Esophagus muscularis mucosa (tissue), 4 donors: Measurements from ENCODE around the gene ZNF765. TPM values are rescaled to one million over a fixed set of nuclear protein-coding genes. Genes with fewer than 3 reads are reported as not detected.
"Not testable (repeated sequence)": the region's sequence is repeated elsewhere in the genome, so short reads cannot be mapped to it uniquely, and the experiment has no call there.

Source experiments
- DNase-seq: peaks from one replicate; pipeline ENCODE4 v3.0.0-alpha.2; 2017; ENCODE audit errors: extremely low spot score
- H3K27ac ChIP-seq, 4 donors: fragments of 200-600 bp; sonication (generic); replicated peaks in 1 of 4; 1 replicate in 3 of 4; 2 replicates in 1 of 4; pipeline ENCODE4 v1.5.1; 2016 to 2019; ENCODE audit warnings: mild to moderate bottlenecking in 1 of 4
- H3K27me3 ChIP-seq, 4 donors: fragments of 200-600 bp; sonication (generic); one replicate each; pipeline versions ENCODE4 v1.5.1 to v1.6.0; 2016 to 2019
- H3K36me3 ChIP-seq, 4 donors: fragments of 200-600 bp; sonication (generic); one replicate each; pipeline ENCODE4 v1.5.1; 2016 to 2019
- H3K4me1 ChIP-seq, 4 donors: fragments of 200-600 bp; sonication (generic); one replicate each; pipeline ENCODE4 v1.5.1; 2016 to 2019
- H3K4me3 ChIP-seq, 4 donors: fragments of 200-600 bp; sonication (generic); 1 replicate in 2 of 4; 2 replicates in 2 of 4; pipeline ENCODE4 v1.5.1; 2016 to 2019; ENCODE audit warnings: mild to moderate bottlenecking in 4 of 4, moderate library complexity in 1 of 4
- H3K9me3 ChIP-seq, 4 donors: fragments of 200-600 bp; sonication (generic); 1 replicate in 3 of 4; 2 replicates in 1 of 4; pipeline ENCODE4 v1.5.1; 2016 to 2019
- CTCF ChIP-seq, 3 experiments: fragments of 200-600 bp in 2 of 3; fragments of 450-650 bp in 1 of 3; sonication (generic) in 2 of 3; IDR thresholded peaks; one replicate each; pipeline ENCODE4 v1.5.1; 2017 to 2019; ENCODE audit warnings: antibody characterized with exemption in 3 of 3, mild to moderate bottlenecking in 2 of 3, moderate library complexity in 1 of 3
- EP300 ChIP-seq: sonication (generic); formaldehyde crosslinking; IDR thresholded peaks from one replicate; pipeline ENCODE4 v1.6.1; 2017; ENCODE audit warnings: antibody characterized with exemption
- POLR2A ChIP-seq: fragments of 450-650 bp; IDR thresholded peaks from one replicate; pipeline ENCODE4 v1.6.1; 2017; ENCODE audit warnings: antibody characterized with exemption, moderate library complexity, mild to moderate bottlenecking, low read depth
- POLR2AphosphoS5 ChIP-seq, 2 donors: sonication (generic); formaldehyde crosslinking; IDR thresholded peaks; one replicate each; pipeline ENCODE4 v1.6.1; 2017; ENCODE audit warnings: antibody characterized with exemption in 2 of 2
- WGBS: methylation state at CpG from one replicate; pipeline ENCODE4 v1.1.5; 2018; 5-methylcytosine and 5-hydroxymethylcytosine counted together
- intact Hi-C: fragments of 100-400 bp; cut with DNase I; formaldehyde crosslinking; loops from one replicate; pipeline ENCODE4 v1.15.1; 2023
- small RNA-seq, 3 donors: library from RNA; depleted of rRNA; stranded (forward); fragments of <200 nt; gene quantifications; one replicate each; pipeline ENCODE3, GENCODE V24; 2016
- total RNA-seq, 4 donors: library from RNA; depleted of rRNA; stranded (reverse); fragments of >200 nt; gene quantifications; one replicate each; pipeline versions ENCODE4 v1.1.0 to v1.2.1, GENCODE V29; 2016

The ZNF765 gene
- total RNA-seq, 4 donors from 2014 or later, result 7.1 to 12.5 (median 8.5) TPM

- intact Hi-C loops, result loop anchor here (5.0 to 10.0 kb wide), 2 partner anchors 35 to 273 kb away; partner anchors contain the start of genes ZNF665 and ZNF761
- Histone ChIP-seq H3K27me3 (peaks cover 0 to 29% (median 0%) of the 10 kb centered on the region in 4 donors), H3K27ac (peak within 1 kb of the TSS; percentile 70 to 84 (median 78)), H3K4me1 (peaks cover 11 to 29% (median 24%) of the 10 kb centered on the region in 4 donors), H3K36me3 (peaks cover 0 to 2% (median 0%) of the 10 kb centered on the region in 4 donors), H3K4me3 (peak within 1 kb of the TSS; percentile 68 to 82 (median 72)), H3K9me3 (no peaks in the 10 kb centered on the region)
- peak; percentile 99 for DNase-seq
- under 1% methylated on average over 39 of the region's 55 CpGs for WGBS
- TF ChIP-seq EP300, result no peak
- TF ChIP-seq POLR2AphosphoS5 (IDR thresholded peaks at IDR 0.05), result peak; percentile 82 to 83
- TF ChIP-seq POLR2A, result peak; percentile 37
Observed at GRCh38 chr19:53467485-53468262, 72.7 kb downstream of the ZNF765 start, which contains the start of gene ZNF813. ZNF813 (plus strand) TSS chr19:53467733; CDS start chr19:53483823, 16,090 bp downstream.

- intact Hi-C loops, result loop anchor here (5.0 to 10.0 kb wide), 2 partner anchors 36 to 274 kb away; partner anchors contain the start of genes ZNF665 and ZNF761
- H3K4me3 ChIP-seq, result peak overlapping the region; percentile 68 to 82 (median 72)
- H3K9me3 ChIP-seq, result not testable (repeated sequence)
Observed at GRCh38 chr19:53468628-53469027, 73.7 kb downstream of the ZNF765 start.

GRCh38 chr19:53471916-53472315 lies 77.0 kb downstream of the ZNF765 start:
- Histone ChIP-seq H3K4me1 (peaks cover 7 to 19% (median 12%) of the 10 kb centered on the region in 4 donors), H3K36me3 (peaks cover 0 to 32% (median 8%) of the 10 kb centered on the region in 4 donors), H3K4me3 (no peak overlapping the region), H3K27ac (no peak overlapping the region), H3K27me3 (no peaks in the 10 kb centered on the region), H3K9me3 (peaks cover 0 to 12% (median 4%) of the 10 kb centered on the region in 4 donors)
- DNase-seq, result no peak
- WGBS, result 87% methylated on average over 7 of the region's 7 CpGs
- TF ChIP-seq POLR2AphosphoS5 (IDR thresholded peaks at IDR 0.05) (no peak), POLR2A (no peak), CTCF (IDR thresholded peaks at IDR 0.05) (no peak), EP300 (no peak)
- intact Hi-C loops, result no loop called here

More at GRCh38 chr19:53468628-53469027, 73.7 kb downstream of the ZNF765 start:
- peaks cover 0 to 11% (median 0%) of the 10 kb centered on the region in 4 donors for H3K36me3 ChIP-seq
- not testable (repeated sequence) for H3K27ac ChIP-seq, DNase-seq
- peaks cover 0 to 20% (median 0%) of the 10 kb centered on the region in 4 donors for H3K27me3 ChIP-seq
- 41% methylated on average over 8 of the region's 8 CpGs for WGBS
- peaks cover 11 to 24% (median 19%) of the 10 kb centered on the region in 4 donors for H3K4me1 ChIP-seq

GRCh38 chr19:53474832-53475231 lies 79.9 kb downstream of the ZNF765 start:
- DNase-seq, H3K4me1 ChIP-seq, H3K4me3 ChIP-seq, H3K27me3 ChIP-seq, H3K27ac ChIP-seq, intact Hi-C loops: not testable (repeated sequence)
- Histone ChIP-seq H3K9me3 (peaks cover 0 to 35% (median 9%) of the 10 kb centered on the region in 4 donors), H3K36me3 (peaks cover 12 to 58% (median 26%) of the 10 kb centered on the region in 4 donors)
- 43% methylated on average over 1 of the region's 1 CpG for WGBS

- Histone ChIP-seq H3K9me3 (peaks cover 0 to 41% (median 16%) of the 10 kb centered on the region in 4 donors), H3K36me3 (peaks cover 12 to 61% (median 29%) of the 10 kb centered on the region in 4 donors)
- H3K4me3 ChIP-seq, H3K4me1 ChIP-seq, DNase-seq, H3K27ac ChIP-seq, H3K27me3 ChIP-seq, intact Hi-C loops: not testable (repeated sequence)
- WGBS, result 81% methylated on average over 6 of the region's 6 CpGs
Observed at GRCh38 chr19:53475470-53475869, 80.5 kb downstream of the ZNF765 start.

Small RNA genes lying within 50 kb of the gene (small RNA-seq; reads per million reads assigned to genes)
- gene RPL39P36, result 0 reads per million in 3 donors

Other genes starting within 250 kb of the ZNF765 start
- gene ZNF347, start 236.1 kb upstream of the ZNF765 start, total RNA-seq, result 10 to 100 TPM in 1 of 4 donors, 1 to 10 TPM in 3; 7.1 to 11.3 (median 8.5) TPM
- gene ZNF665, start 201.8 kb upstream of the ZNF765 start, total RNA-seq, result 1 to 10 TPM; 2.9 to 3.8 (median 3.3) TPM
- gene ZNF677, start 140.3 kb upstream of the ZNF765 start, total RNA-seq, result 10 to 100 TPM; 15.6 to 22.0 (median 17.1) TPM
- not detected for gene VN1R2, start 136.9 kb upstream of the ZNF765 start, total RNA-seq
- gene VN1R4, start 127.4 kb upstream of the ZNF765 start, total RNA-seq, result not detected
- gene ZNF845, start 61.4 kb upstream of the ZNF765 start, total RNA-seq, result 1 to 10 TPM; 4.4 to 6.2 (median 5.9) TPM
- gene ZNF525, start 29.4 kb upstream of the ZNF765 start, total RNA-seq, result 10 to 100 TPM in 3 of 4 donors, 1 to 10 TPM in 1; 9.6 to 14.5 (median 12.3) TPM
- 1 to 10 TPM; 6.7 to 8.4 (median 7.4) TPM for gene ZNF761, start 36.8 kb downstream of the ZNF765 start, total RNA-seq
- gene ZNF813, start 72.6 kb downstream of the ZNF765 start, total RNA-seq, result 1 to 10 TPM; 1.7 to 3.5 (median 3.2) TPM
- 10 to 100 TPM; 12.0 to 19.4 (median 16.3) TPM for gene ZNF331, start 143.0 kb downstream of the ZNF765 start, total RNA-seq
- gene DPRX, start 236.8 kb downstream of the ZNF765 start, total RNA-seq, result not detected